PFSK-1 (cell line): ENCODE results near the gene TSC1.

Source experiments
- POLR2AphosphoS5 ChIP-seq: IDR thresholded peaks from 2 replicates; pipeline ENCODE4 v1.6.1; 2012; ENCODE audit warnings: low read depth, mild to moderate bottlenecking, control low read depth, low read length, moderate library complexity
- SIN3A ChIP-seq: IDR thresholded peaks from 2 replicates; pipeline ENCODE4 v1.6.1; 2012; ENCODE audit warnings: mild to moderate bottlenecking, low read length, moderate library complexity, borderline replicate concordance; ENCODE audit not compliant: insufficient read depth
- TF ChIP-seq, protein P1 (sequence below), 2 experiments: IDR thresholded peaks; 2 replicates each; pipeline versions ENCODE4 v1.6.1 to v1.8.0; 2011 to 2012; ENCODE audit warnings: low read depth in 2 of 2, low read length in 2 of 2, control low read depth in 1 of 2, inconsistent platforms in 1 of 2, mild to moderate bottlenecking in 1 of 2, moderate library complexity in 1 of 2; ENCODE audit not compliant: insufficient read depth in 1 of 2

GRCh38 chr9:132965478-132965877 is 21.1 kb upstream of the TSC1 start:
- TF ChIP-seq SIN3A, result no peak
- no peak for TF ChIP-seq POLR2AphosphoS5
- TF ChIP-seq, protein P1, sequence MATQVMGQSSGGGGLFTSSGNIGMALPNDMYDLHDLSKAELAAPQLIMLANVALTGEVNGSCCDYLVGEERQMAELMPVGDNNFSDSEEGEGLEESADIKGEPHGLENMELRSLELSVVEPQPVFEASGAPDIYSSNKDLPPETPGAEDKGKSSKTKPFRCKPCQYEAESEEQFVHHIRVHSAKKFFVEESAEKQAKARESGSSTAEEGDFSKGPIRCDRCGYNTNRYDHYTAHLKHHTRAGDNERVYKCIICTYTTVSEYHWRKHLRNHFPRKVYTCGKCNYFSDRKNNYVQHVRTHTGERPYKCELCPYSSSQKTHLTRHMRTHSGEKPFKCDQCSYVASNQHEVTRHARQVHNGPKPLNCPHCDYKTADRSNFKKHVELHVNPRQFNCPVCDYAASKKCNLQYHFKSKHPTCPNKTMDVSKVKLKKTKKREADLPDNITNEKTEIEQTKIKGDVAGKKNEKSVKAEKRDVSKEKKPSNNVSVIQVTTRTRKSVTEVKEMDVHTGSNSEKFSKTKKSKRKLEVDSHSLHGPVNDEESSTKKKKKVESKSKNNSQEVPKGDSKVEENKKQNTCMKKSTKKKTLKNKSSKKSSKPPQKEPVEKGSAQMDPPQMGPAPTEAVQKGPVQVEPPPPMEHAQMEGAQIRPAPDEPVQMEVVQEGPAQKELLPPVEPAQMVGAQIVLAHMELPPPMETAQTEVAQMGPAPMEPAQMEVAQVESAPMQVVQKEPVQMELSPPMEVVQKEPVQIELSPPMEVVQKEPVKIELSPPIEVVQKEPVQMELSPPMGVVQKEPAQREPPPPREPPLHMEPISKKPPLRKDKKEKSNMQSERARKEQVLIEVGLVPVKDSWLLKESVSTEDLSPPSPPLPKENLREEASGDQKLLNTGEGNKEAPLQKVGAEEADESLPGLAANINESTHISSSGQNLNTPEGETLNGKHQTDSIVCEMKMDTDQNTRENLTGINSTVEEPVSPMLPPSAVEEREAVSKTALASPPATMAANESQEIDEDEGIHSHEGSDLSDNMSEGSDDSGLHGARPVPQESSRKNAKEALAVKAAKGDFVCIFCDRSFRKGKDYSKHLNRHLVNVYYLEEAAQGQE (IDR thresholded peaks at IDR 0.05; ENCODE audit: insufficient read depth in 1 of 2, low read depth in 2 of 2, low read length in 2 of 2), result no peak
